ENCODE measurements around the gene MYH9.
A peak's percentile ranks its signal among the peaks of the same experiment; 100 is the strongest.

Gene MYH9

DNA sequence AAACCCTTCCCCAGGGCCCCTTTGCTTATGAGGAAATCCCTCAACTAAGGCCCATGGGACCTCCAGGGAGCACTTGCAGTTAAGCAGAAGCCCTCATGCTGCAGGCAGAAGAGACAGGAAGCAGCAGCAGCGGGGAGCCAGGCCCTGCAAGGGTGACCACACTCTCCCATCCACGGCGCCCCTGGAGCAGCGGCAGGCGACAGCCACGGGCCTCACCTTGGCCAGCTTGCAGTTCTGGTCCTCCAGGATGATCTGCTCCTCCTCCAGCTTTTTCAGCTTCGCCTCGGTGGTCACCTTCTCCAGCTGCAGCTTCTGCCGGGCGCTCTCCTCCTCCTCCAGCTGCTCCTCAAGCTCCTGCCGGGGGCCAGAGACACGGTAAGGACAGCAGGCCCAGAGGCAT is 87.9 kb downstream of the MYH9 start:
- Histone ChIP-seq H3K27ac (peak overlapping the region; percentile 3 to 45), H3K4me3 (no peak overlapping the region)
- DNase-seq (ENCODE audit: low spot score): no peak
- no peak for TF ChIP-seq CTCF (IDR thresholded peaks at IDR 0.05)

GRCh38 chr22:36299295-36299694 is 88.5 kb downstream of the MYH9 start:
- Histone ChIP-seq H3K27ac (peak overlapping the region; percentile 3 to 45), H3K4me3 (no peak overlapping the region)
- TF ChIP-seq CTCF (IDR thresholded peaks at IDR 0.05): no peak
- no peak for DNase-seq (ENCODE audit: low spot score)

DNA sequence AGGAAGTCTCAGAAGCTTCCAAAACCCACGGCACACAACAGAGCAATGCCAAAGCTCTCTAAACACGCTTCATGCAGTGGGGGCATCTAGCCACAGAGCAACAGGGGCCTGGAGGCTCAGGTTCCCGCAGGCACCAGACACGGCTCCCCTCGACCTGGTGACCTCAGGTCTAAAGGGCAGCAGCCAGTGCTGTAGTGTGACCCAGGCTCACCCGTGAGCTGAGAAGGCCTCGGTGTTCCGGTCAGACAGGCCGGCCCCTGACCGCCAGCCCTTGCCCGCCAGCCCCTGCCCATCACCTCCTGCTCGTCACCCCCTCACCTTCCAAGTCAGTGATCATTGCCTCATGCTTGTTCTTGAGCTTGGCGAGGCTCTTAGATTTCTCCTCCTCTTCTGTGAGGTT is 89.2 kb downstream of the MYH9 start:
- no peak for DNase-seq (ENCODE audit: low spot score)
- H3K4me3 ChIP-seq: no peak overlapping the region
- no peak for TF ChIP-seq CTCF (IDR thresholded peaks at IDR 0.05)
- peak overlapping the region in 1 of 2 donors; percentile 31 for H3K27ac ChIP-seq

- TF ChIP-seq CTCF (IDR thresholded peaks at IDR 0.05): no peak
- no peak for DNase-seq (ENCODE audit: low spot score)
- peak overlapping the region in 1 of 2 donors; percentile 31 for H3K27ac ChIP-seq
- no peak overlapping the region for H3K4me3 ChIP-seq
Observed at GRCh38 chr22:36298118-36298517, 89.6 kb downstream of the MYH9 start.

- no peak for TF ChIP-seq CTCF (IDR thresholded peaks at IDR 0.05)
- Histone ChIP-seq H3K27ac (peak overlapping the region in 1 of 2 donors; percentile 31), H3K4me3 (no peak overlapping the region)
- DNase-seq (ENCODE audit: low spot score): no peak
Observed at GRCh38 chr22:36297568-36297967, 90.2 kb downstream of the MYH9 start.

- no peak for DNase-seq (ENCODE audit: low spot score)
- no peak for TF ChIP-seq CTCF (IDR thresholded peaks at IDR 0.05)
- peak overlapping the region in 1 of 2 donors; percentile 21 for H3K27ac ChIP-seq
Observed at GRCh38 chr22:36296690-36297089, 91.1 kb downstream of the MYH9 start.

GRCh38 chr22:36295247-36295646 is 92.5 kb downstream of the MYH9 start:
- H3K4me3 ChIP-seq: no peak overlapping the region
- no peak for DNase-seq (ENCODE audit: low spot score)
- no peak for TF ChIP-seq CTCF (IDR thresholded peaks at IDR 0.05)
- H3K27ac ChIP-seq: no peak overlapping the region

More at GRCh38 chr22:36296690-36297089, 91.1 kb downstream of the MYH9 start:
- H3K4me3 ChIP-seq: no peak overlapping the region

Data from coronary artery (tissue), 2 donors.